GM18868 (cell line): ENCODE data around the gene PRAF2.

Source experiments
- ATAC-seq: cut with Tn5 transposase; IDR thresholded peaks from one replicate; pipeline ENCODE4 v1.9.1; 2021; ENCODE audit warnings: mild to moderate bottlenecking, moderate library complexity; ENCODE audit not compliant: unreplicated experiment

PRAF2 gene

GRCh38 chrX:49073601-49074575 lies at the start of gene PRAF2:
Gene PRAF2 (minus strand): TSS chrX:49074002. CDS start chrX:49073987, 15 bp downstream.
- ATAC-seq = peak; percentile 93

GRCh38 chrX:49122499-49122898 lies 48.7 kb upstream of the PRAF2 start:
- ATAC-seq = no peak

GRCh38 chrX:49120091-49120490 lies 46.3 kb upstream of the PRAF2 start:
- no peak for ATAC-seq

GRCh38 chrX:49117581-49117980 lies 43.8 kb upstream of the PRAF2 start:
- ATAC-seq = no peak

- ATAC-seq = no peak
These were observed 42.9 kb upstream of the PRAF2 start for GRCh38 chrX:49116716-49117115.

GRCh38 chrX:49116076-49116475 lies 42.3 kb upstream of the PRAF2 start:
- no peak for ATAC-seq

GRCh38 chrX:49111791-49112190 lies 38.0 kb upstream of the PRAF2 start:
- ATAC-seq = no peak

- ATAC-seq = no peak
These were observed 36.6 kb upstream of the PRAF2 start for GRCh38 chrX:49110417-49110816.

- no peak for ATAC-seq
These were observed 34.8 kb upstream of the PRAF2 start for GRCh38 chrX:49108641-49109040.

- ATAC-seq = no peak
These were observed 33.1 kb upstream of the PRAF2 start for GRCh38 chrX:49106930-49107329.

- ATAC-seq = no peak
These were observed 32.5 kb upstream of the PRAF2 start for GRCh38 chrX:49106296-49106695.

- ATAC-seq = no peak
These were observed 29.8 kb upstream of the PRAF2 start for GRCh38 chrX:49103637-49104036.

- no peak for ATAC-seq
These were observed 28.4 kb upstream of the PRAF2 start for GRCh38 chrX:49102190-49102589.

GRCh38 chrX:49101629-49101984 lies 27.8 kb upstream of the PRAF2 start:
- ATAC-seq = no peak

GRCh38 chrX:49100704-49101628 lies 27.2 kb upstream of the PRAF2 start:
- peak; percentile 96 for ATAC-seq

- ATAC-seq = no peak
These were observed 22.6 kb upstream of the PRAF2 start for GRCh38 chrX:49096419-49096818.

GRCh38 chrX:49089553-49089952 lies 15.8 kb upstream of the PRAF2 start:
- ATAC-seq = no peak

- ATAC-seq = no peak
These were observed 8.6 kb upstream of the PRAF2 start for GRCh38 chrX:49082271-49082871.

- peak; percentile 91 for ATAC-seq
These were observed 6.0 kb upstream of the PRAF2 start, which contains the start of gene WDR45 for GRCh38 chrX:49079489-49080428. Gene WDR45 (minus strand): TSS chrX:49079887. CDS start chrX:49078095, 1,792 bp downstream.

GRCh38 chrX:49077941-49078340 lies 4.1 kb upstream of the PRAF2 start:
- ATAC-seq = no peak
